HL-60/S4 (cell line): ENCODE data around the gene HSPB6.

ENCODE experiments used
- in situ Hi-C: fragments of 300-500 bp; cut with MboI; formaldehyde crosslinking; loops from 2 replicates; pipeline ENCODE4 v1.14.3; 2022; ENCODE audit warnings: low sequenced_read_pairs

The HSPB6 gene

DNA sequence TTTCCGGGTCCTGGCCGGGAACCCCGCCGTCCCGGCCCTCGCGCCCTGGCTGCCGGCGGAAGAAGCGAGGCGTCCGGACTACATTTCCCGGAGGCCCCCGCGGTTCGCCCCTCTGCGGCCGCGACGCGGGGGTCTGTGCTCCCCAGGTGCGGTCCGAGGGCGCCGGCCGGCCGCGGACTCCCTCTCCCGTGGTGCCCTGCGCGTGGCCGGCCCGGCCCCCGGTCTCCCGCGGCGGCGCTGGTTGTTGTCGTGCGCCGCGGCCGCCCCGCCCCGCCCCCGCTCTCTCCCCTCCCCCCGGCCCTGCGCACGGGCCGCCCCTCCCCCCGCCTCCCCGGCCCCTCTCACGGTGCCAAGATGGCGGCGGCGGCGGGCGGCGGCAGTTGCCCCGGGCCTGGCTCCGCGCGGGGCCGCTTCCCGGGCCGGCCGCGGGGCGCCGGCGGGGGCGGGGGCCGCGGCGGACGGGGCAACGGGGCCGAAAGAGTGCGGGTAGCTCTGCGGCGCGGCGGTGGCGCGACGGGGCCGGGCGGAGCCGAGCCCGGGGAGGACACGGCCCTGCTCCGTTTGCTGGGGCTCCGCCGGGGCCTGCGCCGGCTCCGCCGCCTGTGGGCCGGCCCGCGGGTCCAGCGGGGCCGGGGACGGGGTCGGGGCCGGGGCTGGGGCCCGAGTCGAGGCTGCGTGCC, 39.0 kb downstream of the HSPB6 start, which contains the start of gene KMT2B:
TSS of gene KMT2B (plus strand) at position 339 of the 680 bp plus-strand sequence. CDS start at position 355, 16 bp downstream.
- in situ Hi-C loops: no loop called here

DNA sequence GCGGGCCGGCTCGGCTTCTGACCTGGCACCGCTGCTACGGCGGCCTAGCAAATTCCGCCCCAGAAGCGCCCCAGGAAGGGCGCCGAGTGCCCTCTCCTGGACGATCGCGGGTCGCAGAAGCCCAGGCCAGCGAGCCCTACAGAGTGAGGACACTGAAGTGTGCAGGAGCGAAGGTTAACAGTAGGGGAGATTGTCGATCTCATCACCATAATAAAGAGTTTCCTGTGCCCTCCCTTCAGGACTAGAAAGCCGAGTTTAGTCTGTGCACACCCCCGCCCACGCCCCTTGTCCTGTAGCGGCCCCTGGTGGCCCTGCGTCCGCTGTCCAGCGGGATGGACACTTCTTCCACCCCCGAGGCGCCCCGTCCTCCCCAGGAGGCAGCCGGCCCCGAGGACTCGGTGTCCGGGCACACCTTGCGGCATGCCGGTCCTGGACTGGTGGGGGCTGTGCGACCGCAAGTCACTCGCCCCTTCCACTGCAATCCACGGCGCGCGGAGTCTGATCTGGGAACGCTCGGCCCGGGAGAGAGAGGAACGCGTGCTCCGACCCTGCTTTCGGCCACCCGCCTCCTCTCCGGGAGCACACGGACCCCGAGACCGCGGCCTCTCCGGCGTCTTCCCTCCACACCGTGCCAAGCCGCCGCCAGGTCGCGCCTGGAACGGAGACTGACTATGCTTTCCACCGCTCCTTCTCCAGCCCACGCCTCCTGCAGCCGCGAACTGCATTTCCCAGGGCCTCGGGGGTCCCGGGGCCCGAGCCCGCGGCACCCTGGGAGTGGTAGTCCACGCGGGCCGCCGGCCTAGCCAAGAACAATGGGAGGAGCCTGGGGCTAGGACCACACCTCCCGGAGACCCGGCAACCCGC, 39.8 kb downstream of the HSPB6 start:
- in situ Hi-C loops: no loop called here

GRCh38 chr19:35715981-35716800, 40.6 kb downstream of the HSPB6 start:
- in situ Hi-C loops: no loop called here

DNA sequence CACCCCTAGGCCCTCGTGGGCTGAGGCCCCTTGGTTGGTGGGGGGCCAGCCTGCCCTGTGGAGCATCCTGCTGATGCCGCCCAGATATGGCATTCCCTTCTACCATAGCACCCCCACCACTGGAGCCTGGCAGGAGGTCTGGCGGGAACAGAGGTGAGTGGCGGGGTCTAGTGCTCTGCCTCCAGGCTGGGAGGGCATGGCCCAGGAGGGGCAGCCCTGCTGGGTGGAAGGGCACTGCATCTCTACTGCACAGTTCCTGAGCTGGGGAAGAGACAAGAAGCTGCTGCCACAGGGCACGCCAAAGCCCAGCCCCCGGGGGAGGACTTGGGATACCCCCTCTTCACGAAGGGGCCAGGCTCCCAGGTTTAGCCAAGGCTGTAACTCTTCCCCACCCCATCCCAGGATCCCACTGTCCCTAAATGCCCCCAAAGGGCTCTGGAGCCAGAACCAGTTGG, 41.4 kb downstream of the HSPB6 start:
- in situ Hi-C loops: no loop called here

- in situ Hi-C loops: no loop called here
Observed at GRCh38 chr19:35714601-35715354, 42.1 kb downstream of the HSPB6 start.

GRCh38 chr19:35713904-35714495, 42.8 kb downstream of the HSPB6 start:
- in situ Hi-C loops: no loop called here

DNA sequence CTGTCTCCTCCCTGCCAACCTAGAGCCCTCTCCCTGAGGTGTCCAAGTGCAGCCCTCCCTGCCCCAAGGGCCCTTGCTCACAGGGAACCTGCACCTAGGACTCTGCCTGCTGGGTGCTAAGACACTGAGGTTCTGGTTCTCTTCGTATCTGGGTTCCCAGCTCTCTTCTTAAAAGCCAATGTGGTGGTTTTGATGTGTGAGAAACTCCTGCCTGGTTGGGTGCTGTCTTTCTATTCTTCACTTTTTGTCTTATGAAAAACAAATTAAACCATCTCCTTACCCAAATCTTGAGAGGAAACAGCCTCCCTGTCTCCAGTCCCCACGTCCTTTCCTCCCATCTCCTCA, 43.4 kb downstream of the HSPB6 start:
- in situ Hi-C loops: no loop called here

DNA sequence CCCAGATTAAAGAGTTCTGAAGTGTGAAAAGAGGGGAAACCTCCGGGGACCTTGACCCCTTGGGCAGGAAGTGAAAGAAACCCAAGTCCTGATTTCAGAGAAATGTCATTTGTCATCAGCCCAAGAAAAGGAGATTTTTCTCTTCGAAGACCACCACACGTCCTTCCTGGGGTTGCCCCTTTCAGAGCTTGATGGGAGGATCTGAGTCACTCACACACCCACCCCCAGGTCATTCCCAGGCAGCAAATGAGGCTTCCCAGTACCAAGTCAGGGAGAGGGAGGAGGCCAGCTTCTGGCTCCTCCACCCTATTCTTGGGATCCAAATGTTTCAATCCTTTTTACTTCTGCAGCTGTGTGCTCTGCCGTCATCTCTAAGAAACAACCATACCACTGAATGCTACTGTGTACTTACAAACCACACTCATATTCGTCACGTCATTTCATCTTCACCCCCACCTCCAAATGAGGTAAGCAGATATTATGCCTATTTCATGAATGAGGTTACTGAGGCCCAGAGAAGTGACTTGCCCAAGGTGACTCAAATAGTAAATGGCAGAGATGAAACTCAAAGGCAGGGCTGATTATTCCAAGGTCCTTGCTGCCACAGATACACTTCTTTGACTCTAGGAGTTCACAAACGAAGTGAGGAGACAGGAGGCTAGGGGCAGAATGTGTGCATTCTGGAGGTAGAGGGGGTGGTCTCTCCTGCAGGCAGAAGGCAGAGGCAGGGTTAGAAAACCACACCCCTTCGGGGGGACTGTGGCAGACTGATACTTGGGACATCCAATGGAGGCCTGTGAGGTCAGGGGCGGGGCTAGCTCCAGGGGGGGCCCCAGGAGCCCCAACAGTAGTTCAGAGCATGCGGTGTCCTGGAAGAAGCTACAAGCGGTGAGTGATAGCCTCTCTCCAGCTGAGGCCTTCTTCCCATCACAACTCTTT, 44.0 kb downstream of the HSPB6 start:
- in situ Hi-C loops: no loop called here

DNA sequence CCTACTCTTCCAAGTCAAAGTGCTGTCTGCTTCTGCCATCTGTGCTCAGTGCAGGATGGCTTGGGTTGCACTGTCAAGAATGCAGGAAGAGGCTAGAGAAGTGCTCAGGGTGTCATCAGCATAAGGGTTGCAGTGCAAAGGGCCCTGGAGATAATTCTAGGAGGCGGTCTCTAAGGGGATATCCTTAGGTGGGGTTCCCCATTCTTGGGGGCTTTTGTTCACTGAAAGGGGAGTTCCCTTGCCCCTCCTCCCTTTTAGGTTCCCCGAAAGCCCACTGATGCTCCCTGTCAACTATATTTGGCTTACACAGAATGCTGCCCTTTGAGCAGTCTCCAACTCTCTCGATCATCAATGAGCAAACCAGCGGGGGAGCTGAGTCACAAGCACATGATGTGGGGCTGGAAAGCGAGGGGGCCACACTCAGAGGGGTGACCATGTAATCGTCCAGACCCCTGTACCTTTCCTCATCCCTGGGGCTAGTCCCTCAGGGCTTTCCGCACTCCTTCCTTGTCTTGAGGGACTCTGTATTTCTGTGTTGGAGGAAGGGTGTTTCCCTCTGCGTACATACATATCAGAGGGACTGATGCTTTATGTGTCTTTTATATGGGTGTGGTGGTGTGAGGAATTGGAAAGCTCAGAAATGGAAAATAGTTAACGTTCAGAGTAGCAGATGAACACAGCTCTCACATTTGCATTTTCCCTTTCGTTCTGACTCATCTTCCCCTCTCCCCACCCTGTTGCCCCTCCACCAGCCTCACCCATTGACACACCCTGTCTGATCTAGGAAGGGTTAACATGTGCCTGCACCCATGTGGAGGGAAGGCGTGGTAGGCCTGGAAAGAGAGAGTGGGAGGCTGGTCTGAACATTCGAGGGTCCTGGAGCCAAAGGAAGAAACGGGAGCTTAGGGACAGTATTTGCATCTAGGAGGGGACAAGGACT, 45.8 kb downstream of the HSPB6 start:
- in situ Hi-C loops: no loop called here

DNA sequence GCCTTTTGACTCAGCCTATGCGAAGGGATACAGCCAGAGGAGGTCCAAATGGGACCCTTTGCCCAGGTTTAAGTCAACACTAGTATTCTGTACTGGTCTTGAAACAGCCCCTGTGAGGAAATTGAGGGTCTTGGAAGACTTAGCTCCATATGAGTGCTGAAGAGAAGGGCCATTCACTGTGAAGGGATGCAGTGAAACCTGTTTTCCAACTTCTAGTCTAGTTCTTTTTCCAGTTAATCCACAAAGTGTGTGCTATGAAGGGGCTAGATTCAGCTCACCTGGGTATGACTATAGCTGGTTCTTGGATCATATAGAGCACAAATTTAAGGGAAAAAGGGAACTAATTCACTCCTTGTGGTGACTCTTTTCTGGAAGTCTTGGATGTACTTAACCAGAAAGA, 48.4 kb downstream of the HSPB6 start:
- in situ Hi-C loops: no loop called here
